ENCODE data around the gene MLXIP. TPM values are rescaled to one million over a fixed set of nuclear protein-coding genes. Genes with fewer than 3 reads are reported as not detected.
A peak's percentile ranks its signal among the peaks of the same experiment; 100 is the strongest.

Gene MLXIP
- total RNA-seq, 6 donors from 2014 or later: 30.4 to 167 (median 55.0) TPM

DNA sequence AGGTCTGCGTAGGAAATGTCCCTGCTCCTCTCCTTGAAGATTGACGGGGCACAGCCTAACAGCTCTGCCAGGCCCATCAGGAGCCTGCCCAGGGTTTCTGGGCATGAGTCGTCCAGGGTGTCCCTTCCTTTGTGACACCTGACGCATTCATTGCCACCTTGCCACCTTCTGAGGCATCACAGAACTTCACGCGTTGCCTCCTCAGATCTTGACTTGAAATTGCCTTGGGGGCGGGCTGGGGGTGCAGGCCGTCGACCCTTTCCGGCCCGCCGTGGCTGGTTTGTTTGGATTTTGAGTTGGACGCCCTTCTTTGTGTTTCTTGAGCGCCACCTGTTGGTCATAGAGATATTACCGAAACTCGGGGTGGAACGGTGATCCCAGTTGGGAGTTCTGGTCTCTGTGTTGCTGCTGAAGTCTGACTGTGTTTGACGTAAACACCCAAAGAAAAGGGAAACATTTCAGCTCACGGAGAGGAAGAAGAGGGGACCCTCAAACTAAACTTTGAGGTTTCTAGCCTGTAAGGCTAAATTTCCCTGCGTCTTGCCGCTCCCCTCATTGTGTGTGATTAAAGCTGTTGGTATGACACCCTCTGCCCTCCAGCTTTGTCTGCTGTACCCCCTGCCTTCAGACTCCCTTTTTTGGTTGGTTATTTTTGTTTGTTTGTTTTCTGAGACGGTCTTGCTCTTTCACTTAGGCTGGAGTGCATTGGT lies 44.6 kb downstream of the MLXIP start:
- TF ChIP-seq EP300 (IDR thresholded peaks at IDR 0.05): no peak
- peak; percentile 51 to 85 (median 82) for TF ChIP-seq CTCF (IDR thresholded peaks at IDR 0.05)
- no peak for TF ChIP-seq POLR2AphosphoS5 (IDR thresholded peaks at IDR 0.05)
- TF ChIP-seq POLR2A (IDR thresholded peaks at IDR 0.05): no peak
- 23 to 30% methylated on average over 8 to 22 of the region's 22 CpGs for WGBS, 2 donors
- Histone ChIP-seq H3K27ac (peak overlapping the region in 1 of 4 donors; percentile 52), H3K36me3 (peaks cover 4 to 11% (median 10%) of the 10 kb centered on the region in 4 donors), H3K27me3 (no peaks in the 10 kb centered on the region), H3K4me3 (no peak overlapping the region), H3K9me3 (no peaks in the 10 kb centered on the region), H3K4me1 (peaks cover 16 to 39% (median 23%) of the 10 kb centered on the region in 4 donors)
- ATAC-seq (ENCODE audit: low FRiP score in 2 of 2) (peak; percentile 51 to 78), DNase-seq (peak in 1 of 2 donors; percentile 55)

DNA sequence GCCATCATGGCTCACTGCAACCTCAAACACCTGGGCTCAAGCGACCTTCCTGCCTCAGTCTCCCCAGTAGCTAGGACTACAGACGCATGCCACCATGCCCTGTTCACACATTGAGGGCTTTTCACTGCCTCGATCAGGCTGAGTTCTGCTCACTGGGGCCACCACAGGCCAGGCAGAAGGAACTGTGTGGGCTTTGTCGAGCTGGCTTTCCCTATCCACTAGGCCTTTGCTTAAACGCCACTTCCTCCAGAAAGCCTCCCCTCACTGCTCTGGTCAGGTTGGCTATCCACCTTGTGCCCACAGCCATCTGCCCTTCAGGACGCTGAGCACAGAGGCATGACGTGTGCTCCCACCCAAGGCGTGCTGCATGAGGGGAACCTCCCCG lies 45.2 kb downstream of the MLXIP start:
- Histone ChIP-seq H3K4me1 (peaks cover 16 to 39% (median 23%) of the 10 kb centered on the region in 4 donors), H3K36me3 (peaks cover 9 to 16% (median 15%) of the 10 kb centered on the region in 4 donors), H3K27me3 (no peaks in the 10 kb centered on the region), H3K4me3 (no peak overlapping the region), H3K9me3 (no peaks in the 10 kb centered on the region), H3K27ac (no peak overlapping the region)
- DNase-seq (no peak), ATAC-seq (ENCODE audit: low FRiP score in 2 of 2) (no peak)
- 79 to 80% methylated on average over 8 to 9 of the region's 9 CpGs for WGBS, 2 donors
- TF ChIP-seq EP300 (IDR thresholded peaks at IDR 0.05) (no peak), POLR2AphosphoS5 (IDR thresholded peaks at IDR 0.05) (no peak), CTCF (IDR thresholded peaks at IDR 0.05) (no peak), POLR2A (IDR thresholded peaks at IDR 0.05) (no peak)

DNA sequence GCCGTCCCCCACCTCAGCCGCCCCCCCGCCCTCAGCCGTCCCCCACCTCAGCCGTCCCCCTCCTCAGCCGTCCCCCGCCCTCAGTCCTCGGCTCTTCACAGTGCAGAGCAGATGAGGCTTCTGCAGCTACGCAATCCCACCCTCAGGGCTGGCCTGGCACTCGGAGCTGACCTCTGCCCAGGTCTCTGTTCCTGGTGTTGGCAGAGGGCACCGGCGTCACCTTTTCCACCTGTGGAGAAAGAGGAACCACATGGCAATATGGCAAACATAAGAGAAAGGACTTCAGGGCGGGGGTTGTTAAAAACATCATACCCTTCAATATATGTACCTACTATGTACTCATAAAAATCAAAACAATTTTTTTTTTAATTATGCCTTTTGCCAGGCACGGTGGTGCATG lies 45.8 kb downstream of the MLXIP start:
- 90 to 93% methylated on average over 8 of the region's 14 CpGs for WGBS, 2 donors
- TF ChIP-seq CTCF (IDR thresholded peaks at IDR 0.05) (no peak), POLR2AphosphoS5 (IDR thresholded peaks at IDR 0.05) (no peak), EP300 (IDR thresholded peaks at IDR 0.05) (no peak), POLR2A (IDR thresholded peaks at IDR 0.05) (no peak)
- H3K27me3 ChIP-seq: no peaks in the 10 kb centered on the region
- H3K36me3 ChIP-seq: peaks cover 14 to 22% (median 21%) of the 10 kb centered on the region in 4 donors
- DNase-seq (no peak), ATAC-seq (ENCODE audit: low FRiP score in 2 of 2) (no peak)
- peaks cover 16 to 39% (median 23%) of the 10 kb centered on the region in 4 donors for H3K4me1 ChIP-seq
- no peak overlapping the region for H3K27ac ChIP-seq
- no peak overlapping the region for H3K4me3 ChIP-seq
- H3K9me3 ChIP-seq: no peaks in the 10 kb centered on the region

DNA sequence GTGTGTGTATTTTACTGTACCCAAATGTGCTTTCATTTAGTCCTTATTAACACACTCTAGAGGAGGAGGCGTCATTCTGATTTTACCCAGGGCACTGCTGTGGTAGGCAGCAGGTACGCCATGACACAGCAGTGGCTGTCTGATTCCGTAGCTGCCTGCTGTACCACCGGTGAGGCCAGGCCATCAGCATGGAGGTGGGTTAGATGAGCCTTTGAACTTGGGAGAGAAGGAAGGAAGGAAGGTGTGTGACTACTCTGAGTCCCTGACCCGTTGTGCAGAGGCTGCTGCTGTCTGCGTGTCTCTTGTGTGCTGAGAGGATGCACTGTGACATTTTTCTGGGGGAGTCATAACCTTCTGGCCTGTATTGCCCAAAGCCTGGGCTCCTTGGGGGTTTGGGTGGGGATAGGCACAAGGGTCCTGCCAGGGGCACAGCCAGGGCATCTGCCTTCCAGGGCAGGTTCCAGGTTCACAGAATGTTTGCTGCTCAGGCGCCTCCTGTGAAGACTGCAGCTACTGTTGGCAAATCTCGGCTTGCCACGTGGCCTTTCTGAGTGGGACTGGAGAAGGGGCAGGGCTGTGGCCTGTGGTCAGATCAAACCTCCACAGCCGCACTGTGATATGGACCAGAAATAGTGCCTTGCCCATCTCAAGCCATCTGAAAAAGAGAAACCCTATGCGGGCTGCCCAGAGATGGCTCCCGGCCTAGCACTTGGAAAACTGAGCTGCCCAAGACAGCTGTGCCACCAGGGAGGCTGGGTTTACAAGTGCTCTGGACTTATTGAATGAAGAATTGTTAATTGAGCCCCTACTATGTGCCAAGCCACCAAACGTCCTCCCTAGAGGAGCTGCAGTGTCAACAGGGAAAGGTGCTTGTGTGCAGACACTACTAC lies 47.1 kb downstream of the MLXIP start:
- Histone ChIP-seq H3K4me1 (peaks cover 16 to 39% (median 23%) of the 10 kb centered on the region in 4 donors), H3K27me3 (no peaks in the 10 kb centered on the region), H3K4me3 (no peak overlapping the region), H3K9me3 (no peaks in the 10 kb centered on the region), H3K36me3 (peaks cover 27 to 36% (median 35%) of the 10 kb centered on the region in 4 donors), H3K27ac (no peak overlapping the region)
- no peak for ATAC-seq (ENCODE audit: low FRiP score in 2 of 2)
- TF ChIP-seq CTCF (IDR thresholded peaks at IDR 0.05) (no peak), POLR2AphosphoS5 (IDR thresholded peaks at IDR 0.05) (no peak), EP300 (IDR thresholded peaks at IDR 0.05) (no peak), POLR2A (IDR thresholded peaks at IDR 0.05) (no peak)
- 67 to 76% methylated on average over 10 to 13 of the region's 13 CpGs for WGBS, 2 donors
- DNase-seq: no peak
